Measurements from ENCODE around the gene RAB25. TPM values are rescaled to one million over a fixed set of nuclear protein-coding genes. Genes with fewer than 3 reads are reported as not detected.

Gene RAB25
- polyA plus RNA-seq, 1 donor from 2014 or later, result 1.3 TPM

DNA sequence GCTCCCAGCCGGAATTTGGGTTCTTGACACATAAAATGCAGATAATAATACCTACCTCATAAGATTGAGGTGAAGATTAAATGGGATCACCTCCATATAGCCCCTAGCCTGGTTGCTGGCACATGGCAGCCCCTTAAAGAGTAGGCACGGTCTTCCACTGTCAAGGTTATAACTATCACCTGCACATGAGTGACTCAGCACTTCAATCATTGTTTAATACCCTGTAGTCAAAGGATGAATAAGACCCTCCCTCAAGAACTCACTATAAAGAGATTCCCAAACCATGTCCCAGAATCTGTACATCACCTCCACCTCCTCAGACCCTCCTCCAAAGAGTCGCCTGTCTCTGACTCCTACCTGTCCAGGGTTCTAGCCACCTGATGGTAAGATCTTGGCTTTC lies 47.1 kb downstream of the RAB25 start:
- H3K4me3 ChIP-seq (ENCODE audit: low read length), result no peak overlapping the region
- no peaks in the 10 kb centered on the region for H3K27me3 ChIP-seq (ENCODE audit: insufficient read depth, low read depth, low read length)
- no peak overlapping the region for H3K27ac ChIP-seq (ENCODE audit: low read length)
- H3K9ac ChIP-seq (ENCODE audit: low read length), result no peak overlapping the region
- peaks cover 23% of the 10 kb centered on the region for H3K79me2 ChIP-seq (replicated peaks; ENCODE audit: insufficient read depth, low read length)
- no peak overlapping the region for H2AFZ ChIP-seq (ENCODE audit: low read depth, low read length)
- H4K20me1 ChIP-seq (ENCODE audit: insufficient read depth), result no peaks in the 10 kb centered on the region
- no peak overlapping the region for H3K4me2 ChIP-seq (ENCODE audit: low read length)
- peaks cover 5% of the 10 kb centered on the region for H3F3A ChIP-seq (ENCODE audit: insufficient read depth, low read length, poor library complexity, severe bottlenecking)
- no peaks in the 10 kb centered on the region for H3K9me2 ChIP-seq (ENCODE audit: insufficient read depth, low read length)
- TF ChIP-seq, protein P1, sequence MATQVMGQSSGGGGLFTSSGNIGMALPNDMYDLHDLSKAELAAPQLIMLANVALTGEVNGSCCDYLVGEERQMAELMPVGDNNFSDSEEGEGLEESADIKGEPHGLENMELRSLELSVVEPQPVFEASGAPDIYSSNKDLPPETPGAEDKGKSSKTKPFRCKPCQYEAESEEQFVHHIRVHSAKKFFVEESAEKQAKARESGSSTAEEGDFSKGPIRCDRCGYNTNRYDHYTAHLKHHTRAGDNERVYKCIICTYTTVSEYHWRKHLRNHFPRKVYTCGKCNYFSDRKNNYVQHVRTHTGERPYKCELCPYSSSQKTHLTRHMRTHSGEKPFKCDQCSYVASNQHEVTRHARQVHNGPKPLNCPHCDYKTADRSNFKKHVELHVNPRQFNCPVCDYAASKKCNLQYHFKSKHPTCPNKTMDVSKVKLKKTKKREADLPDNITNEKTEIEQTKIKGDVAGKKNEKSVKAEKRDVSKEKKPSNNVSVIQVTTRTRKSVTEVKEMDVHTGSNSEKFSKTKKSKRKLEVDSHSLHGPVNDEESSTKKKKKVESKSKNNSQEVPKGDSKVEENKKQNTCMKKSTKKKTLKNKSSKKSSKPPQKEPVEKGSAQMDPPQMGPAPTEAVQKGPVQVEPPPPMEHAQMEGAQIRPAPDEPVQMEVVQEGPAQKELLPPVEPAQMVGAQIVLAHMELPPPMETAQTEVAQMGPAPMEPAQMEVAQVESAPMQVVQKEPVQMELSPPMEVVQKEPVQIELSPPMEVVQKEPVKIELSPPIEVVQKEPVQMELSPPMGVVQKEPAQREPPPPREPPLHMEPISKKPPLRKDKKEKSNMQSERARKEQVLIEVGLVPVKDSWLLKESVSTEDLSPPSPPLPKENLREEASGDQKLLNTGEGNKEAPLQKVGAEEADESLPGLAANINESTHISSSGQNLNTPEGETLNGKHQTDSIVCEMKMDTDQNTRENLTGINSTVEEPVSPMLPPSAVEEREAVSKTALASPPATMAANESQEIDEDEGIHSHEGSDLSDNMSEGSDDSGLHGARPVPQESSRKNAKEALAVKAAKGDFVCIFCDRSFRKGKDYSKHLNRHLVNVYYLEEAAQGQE (IDR thresholded peaks at IDR 0.05; ENCODE audit: borderline replicate concordance), result no peak
- TF ChIP-seq TAF1 (IDR thresholded peaks at IDR 0.05; ENCODE audit: low read depth) (no peak), RAD21 (conservative IDR thresholded peaks at IDR 0.05) (no peak), POLR2AphosphoS5 (IDR thresholded peaks at IDR 0.05) (no peak), EZH2 (IDR thresholded peaks at IDR 0.05; ENCODE audit: borderline replicate concordance, insufficient read depth, low read length, poor library complexity, severe bottlenecking) (no peak), SMC3 (conservative IDR thresholded peaks at IDR 0.05; ENCODE audit: poor library complexity) (no peak), EP300 (conservative IDR thresholded peaks at IDR 0.05; ENCODE audit: poor library complexity, severe bottlenecking) (no peak), MXI1 (conservative IDR thresholded peaks at IDR 0.05; ENCODE audit: poor library complexity, severe bottlenecking) (no peak)
- TF ChIP-seq, protein P2, sequence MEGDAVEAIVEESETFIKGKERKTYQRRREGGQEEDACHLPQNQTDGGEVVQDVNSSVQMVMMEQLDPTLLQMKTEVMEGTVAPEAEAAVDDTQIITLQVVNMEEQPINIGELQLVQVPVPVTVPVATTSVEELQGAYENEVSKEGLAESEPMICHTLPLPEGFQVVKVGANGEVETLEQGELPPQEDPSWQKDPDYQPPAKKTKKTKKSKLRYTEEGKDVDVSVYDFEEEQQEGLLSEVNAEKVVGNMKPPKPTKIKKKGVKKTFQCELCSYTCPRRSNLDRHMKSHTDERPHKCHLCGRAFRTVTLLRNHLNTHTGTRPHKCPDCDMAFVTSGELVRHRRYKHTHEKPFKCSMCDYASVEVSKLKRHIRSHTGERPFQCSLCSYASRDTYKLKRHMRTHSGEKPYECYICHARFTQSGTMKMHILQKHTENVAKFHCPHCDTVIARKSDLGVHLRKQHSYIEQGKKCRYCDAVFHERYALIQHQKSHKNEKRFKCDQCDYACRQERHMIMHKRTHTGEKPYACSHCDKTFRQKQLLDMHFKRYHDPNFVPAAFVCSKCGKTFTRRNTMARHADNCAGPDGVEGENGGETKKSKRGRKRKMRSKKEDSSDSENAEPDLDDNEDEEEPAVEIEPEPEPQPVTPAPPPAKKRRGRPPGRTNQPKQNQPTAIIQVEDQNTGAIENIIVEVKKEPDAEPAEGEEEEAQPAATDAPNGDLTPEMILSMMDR (IDR thresholded peaks at IDR 0.05; ENCODE audit: poor library complexity, severe bottlenecking), result no peak
- no peaks in the 10 kb centered on the region for H3K9me3 ChIP-seq (ENCODE audit: low read length)
- H3K36me3 ChIP-seq (ENCODE audit: insufficient read depth, low read length), result no peaks in the 10 kb centered on the region

DNA sequence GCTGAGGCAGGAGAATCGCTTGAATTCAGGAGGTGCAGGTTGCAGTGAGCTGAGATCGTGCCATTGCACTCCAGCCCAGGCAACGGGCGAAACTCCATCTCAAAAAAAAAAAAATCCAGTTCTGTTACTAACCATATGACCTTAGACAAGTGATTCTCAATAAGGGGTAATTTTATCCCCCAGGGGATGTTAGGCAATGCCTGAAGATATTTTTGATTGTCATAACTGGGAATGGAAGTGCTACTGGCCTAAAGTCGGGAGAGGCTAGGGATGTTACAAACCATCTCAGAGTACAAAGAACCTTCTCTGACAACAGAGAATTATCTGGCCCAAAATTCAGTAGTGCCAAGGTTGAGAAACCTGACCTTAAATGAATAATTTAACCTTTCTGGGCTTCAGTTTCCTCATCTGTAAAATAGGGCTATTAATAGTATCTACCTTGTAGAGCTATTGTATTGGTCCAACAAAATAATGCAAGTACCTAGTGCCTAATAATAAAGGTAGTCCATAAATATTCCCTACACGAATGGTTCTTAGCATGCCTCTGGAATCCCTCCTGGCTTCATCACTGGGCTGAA lies 47.8 kb downstream of the RAB25 start:
- TF ChIP-seq EZH2 (IDR thresholded peaks at IDR 0.05; ENCODE audit: borderline replicate concordance, insufficient read depth, low read length, poor library complexity, severe bottlenecking), result no peak
- Histone ChIP-seq H3K4me2 (ENCODE audit: low read length) (no peak overlapping the region), H3K4me3 (ENCODE audit: low read length) (no peak overlapping the region), H3K79me2 (replicated peaks; ENCODE audit: insufficient read depth, low read length) (peaks cover 22% of the 10 kb centered on the region), H3K36me3 (ENCODE audit: insufficient read depth, low read length) (no peaks in the 10 kb centered on the region), H3K9me3 (ENCODE audit: low read length) (no peaks in the 10 kb centered on the region), H4K20me1 (ENCODE audit: insufficient read depth) (no peaks in the 10 kb centered on the region), H3K27me3 (ENCODE audit: insufficient read depth, low read depth, low read length) (no peaks in the 10 kb centered on the region), H3K9me2 (ENCODE audit: insufficient read depth, low read length) (no peaks in the 10 kb centered on the region), H3F3A (ENCODE audit: insufficient read depth, low read length, poor library complexity, severe bottlenecking) (peaks cover 5% of the 10 kb centered on the region), H3K9ac (ENCODE audit: low read length) (no peak overlapping the region), H2AFZ (ENCODE audit: low read depth, low read length) (no peak overlapping the region), H3K27ac (ENCODE audit: low read length) (no peak overlapping the region)
